ENCODE results near the gene ATP6AP2. TPM values are rescaled to one million over a fixed set of nuclear protein-coding genes. Genes with fewer than 3 reads are reported as not detected.
"Not testable (repeated sequence)": the region's sequence is repeated elsewhere in the genome, so short reads cannot be mapped to it uniquely, and the experiment has no call there.

Gene ATP6AP2
- total and polyA plus RNA-seq, 2 experiments from 2014 or later, result 50.5 to 164 TPM

GRCh38 chrX:40570346-40571093 is 10.2 kb upstream of the ATP6AP2 start:
- TF ChIP-seq CTCF (IDR thresholded peaks at IDR 0.05; ENCODE audit: low read depth, low read length), result no peak
- Histone ChIP-seq H3K4me1 (ENCODE audit: low read depth) (no peaks in the 10 kb centered on the region), H3K36me3 (no peaks in the 10 kb centered on the region), H3K27me3 (no peaks in the 10 kb centered on the region), H3K27ac (no peak overlapping the region), H3K4me3 (no peak overlapping the region), H3K9me3 (ENCODE audit: low read depth) (no peaks in the 10 kb centered on the region)
- DNase-seq (ENCODE audit: low read depth in 1 of 2, low spot score in 1 of 2), result peak in 1 of 2 donors; percentile 3

- peak in 1 of 2 donors; percentile 40 for DNase-seq (ENCODE audit: low read depth in 1 of 2, low spot score in 1 of 2)
- not testable (repeated sequence) for H3K27ac ChIP-seq; H3K36me3 ChIP-seq; H3K9me3 ChIP-seq (ENCODE audit: low read depth); H3K4me1 ChIP-seq (ENCODE audit: low read depth); H3K27me3 ChIP-seq; H3K4me3 ChIP-seq
These were observed 9.6 kb upstream of the ATP6AP2 start for GRCh38 chrX:40571164-40571563.

GRCh38 chrX:40571600-40571999 is 9.2 kb upstream of the ATP6AP2 start:
- Histone ChIP-seq H3K27me3 (no peaks in the 10 kb centered on the region), H3K27ac (no peak overlapping the region), H3K4me1 (ENCODE audit: low read depth) (no peaks in the 10 kb centered on the region), H3K9me3 (ENCODE audit: low read depth) (no peaks in the 10 kb centered on the region), H3K36me3 (no peaks in the 10 kb centered on the region), H3K4me3 (no peak overlapping the region)
- DNase-seq (ENCODE audit: low read depth in 1 of 2, low spot score in 1 of 2), result no peak
- TF ChIP-seq CTCF (IDR thresholded peaks at IDR 0.05; ENCODE audit: low read depth, low read length), result no peak

GRCh38 chrX:40573763-40574162 is 7.0 kb upstream of the ATP6AP2 start:
- H3K27me3 ChIP-seq, result no peaks in the 10 kb centered on the region
- no peaks in the 10 kb centered on the region for H3K9me3 ChIP-seq (ENCODE audit: low read depth)

GRCh38 chrX:40575411-40575810 is 5.4 kb upstream of the ATP6AP2 start:
- not testable (repeated sequence) for H3K27ac ChIP-seq; H3K27me3 ChIP-seq; H3K4me1 ChIP-seq (ENCODE audit: low read depth); H3K4me3 ChIP-seq; H3K36me3 ChIP-seq; H3K9me3 ChIP-seq (ENCODE audit: low read depth)
- DNase-seq (ENCODE audit: low read depth in 1 of 2, low spot score in 1 of 2), result peak in 1 of 2 donors; percentile 67

More at GRCh38 chrX:40573763-40574162, 7.0 kb upstream of the ATP6AP2 start:
- TF ChIP-seq CTCF (IDR thresholded peaks at IDR 0.05; ENCODE audit: low read depth, low read length), result peak; percentile 59
- H3K4me1 ChIP-seq (ENCODE audit: low read depth), result no peaks in the 10 kb centered on the region
- no peak overlapping the region for H3K4me3 ChIP-seq
- H3K27ac ChIP-seq, result no peak overlapping the region
- peak in 1 of 2 donors; percentile 33 for DNase-seq (ENCODE audit: low read depth in 1 of 2, low spot score in 1 of 2)
- no peaks in the 10 kb centered on the region for H3K36me3 ChIP-seq

GRCh38 chrX:40576291-40576690 is 4.5 kb upstream of the ATP6AP2 start:
- DNase-seq (ENCODE audit: low read depth in 1 of 2, low spot score in 1 of 2), result no peak
- no peaks in the 10 kb centered on the region for H3K4me1 ChIP-seq (ENCODE audit: low read depth)
- no peaks in the 10 kb centered on the region for H3K36me3 ChIP-seq
- H3K27me3 ChIP-seq, result no peaks in the 10 kb centered on the region
- no peak for TF ChIP-seq CTCF (IDR thresholded peaks at IDR 0.05; ENCODE audit: low read depth, low read length)
- H3K4me3 ChIP-seq, result no peak overlapping the region
- H3K27ac ChIP-seq, result no peak overlapping the region
- no peaks in the 10 kb centered on the region for H3K9me3 ChIP-seq (ENCODE audit: low read depth)

Data from cardiac muscle cell (in vitro differentiated cells and primary cell).